NOMO-1 (cell line): ENCODE results near the gene NDUFAF5.
A peak's percentile ranks its signal among the peaks of the same experiment; 100 is the strongest.
"Not testable (repeated sequence)": the region's sequence is repeated elsewhere in the genome, so short reads cannot be mapped to it uniquely, and the experiment has no call there.

Experiments used
- DNase-seq, 2 experiments: peaks; one replicate each; lab custom pipeline; 2025; ENCODE audit not compliant: unreplicated experiment in 2 of 2; lab: John Stamatoyannopoulos, UW

Gene NDUFAF5, protein sequence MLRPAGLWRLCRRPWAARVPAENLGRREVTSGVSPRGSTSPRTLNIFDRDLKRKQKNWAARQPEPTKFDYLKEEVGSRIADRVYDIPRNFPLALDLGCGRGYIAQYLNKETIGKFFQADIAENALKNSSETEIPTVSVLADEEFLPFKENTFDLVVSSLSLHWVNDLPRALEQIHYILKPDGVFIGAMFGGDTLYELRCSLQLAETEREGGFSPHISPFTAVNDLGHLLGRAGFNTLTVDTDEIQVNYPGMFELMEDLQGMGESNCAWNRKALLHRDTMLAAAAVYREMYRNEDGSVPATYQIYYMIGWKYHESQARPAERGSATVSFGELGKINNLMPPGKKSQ

GRCh38 chr20:13784893-13785715 lies at the start of gene NDUFAF5, which contains the start of gene ESF1:
NDUFAF5 (plus strand) TSS chr20:13785028; CDS start chr20:13785069, 41 bp downstream.
ESF1 (minus strand) TSS chr20:13784919; CDS start chr20:13783140, 1,779 bp downstream.
- peak; percentile 92 to 95 for DNase-seq

DNA sequence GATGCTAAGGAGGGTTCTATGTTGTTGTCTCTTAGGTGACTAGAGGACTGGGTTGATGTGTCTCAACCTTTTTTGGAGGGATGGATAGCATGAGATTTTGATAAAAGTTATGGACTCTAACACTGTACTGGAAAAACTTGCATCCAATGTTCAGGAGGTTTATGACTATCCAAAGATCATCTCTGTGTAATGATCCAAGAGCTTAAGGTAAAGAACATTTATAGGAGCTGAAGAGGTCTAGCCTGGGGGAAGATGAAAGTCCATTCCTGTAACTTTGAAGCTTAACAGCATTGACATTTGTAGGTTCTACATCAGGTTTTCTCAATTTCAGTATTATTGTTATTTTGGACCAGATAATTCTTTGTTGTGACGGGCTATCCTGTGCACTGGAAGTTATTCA lies 49.0 kb upstream of the NDUFAF5 start:
- DNase-seq, result no peak

DNA sequence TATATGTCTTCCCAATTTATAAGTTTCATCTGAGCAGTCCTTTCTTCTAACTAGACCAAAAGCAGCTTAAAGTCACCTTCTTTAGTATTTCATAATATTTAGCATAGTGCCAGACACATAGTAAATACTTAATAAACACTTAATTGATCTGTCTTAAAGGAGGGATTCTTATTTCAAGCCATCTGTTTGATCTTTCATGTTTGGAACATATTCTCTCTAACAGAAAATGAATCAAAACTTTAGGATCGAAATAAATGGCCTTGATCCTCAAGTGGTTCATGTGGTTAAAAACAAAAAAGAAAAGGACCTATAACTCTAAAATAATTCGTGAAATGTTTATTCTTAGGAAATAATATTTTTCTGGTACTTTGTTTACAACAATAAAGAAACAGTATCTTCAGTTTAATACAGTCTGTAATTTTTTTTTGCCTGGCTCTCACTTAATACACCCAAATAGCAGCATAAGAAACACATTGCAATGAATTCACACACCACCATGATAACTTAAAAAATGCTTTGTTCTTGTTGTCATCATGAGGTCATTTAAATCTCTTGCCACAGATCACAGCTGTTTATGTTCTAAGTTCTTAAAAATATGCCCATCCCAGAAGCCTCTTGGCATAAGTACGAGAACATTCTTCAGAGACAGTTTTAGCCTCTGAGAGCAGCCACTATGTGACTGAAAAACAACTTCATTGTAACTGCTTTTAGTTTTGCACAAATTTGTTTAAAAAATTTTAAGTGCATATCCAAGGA lies 48.2 kb upstream of the NDUFAF5 start:
- DNase-seq, result no peak

GRCh38 chr20:13738187-13738586 lies 46.6 kb upstream of the NDUFAF5 start:
- not testable (repeated sequence) for DNase-seq

- DNase-seq, result no peak
These were observed 44.8 kb upstream of the NDUFAF5 start for GRCh38 chr20:13739731-13740649.

DNA sequence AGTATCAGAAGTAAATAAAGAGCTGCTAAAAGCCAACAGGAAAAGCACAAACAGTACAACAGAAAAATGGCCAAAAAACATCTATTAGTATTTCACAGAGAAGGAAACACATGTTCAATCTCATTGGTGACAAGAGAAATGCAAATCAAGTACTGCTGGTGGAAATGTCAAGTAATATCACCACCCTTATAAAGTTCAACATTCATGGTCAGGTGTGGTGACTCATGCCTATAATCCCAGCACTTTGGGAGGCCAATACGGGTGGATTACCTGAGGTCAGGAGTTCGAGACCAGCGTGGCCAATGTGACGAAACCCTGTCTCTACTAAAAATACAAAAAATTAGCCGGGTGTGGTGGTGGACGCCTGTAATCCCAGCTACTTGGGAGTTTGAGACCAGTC lies 42.9 kb upstream of the NDUFAF5 start:
- DNase-seq, result no peak

- DNase-seq, result no peak
These were observed 40.5 kb upstream of the NDUFAF5 start for GRCh38 chr20:13744352-13744751.

DNA sequence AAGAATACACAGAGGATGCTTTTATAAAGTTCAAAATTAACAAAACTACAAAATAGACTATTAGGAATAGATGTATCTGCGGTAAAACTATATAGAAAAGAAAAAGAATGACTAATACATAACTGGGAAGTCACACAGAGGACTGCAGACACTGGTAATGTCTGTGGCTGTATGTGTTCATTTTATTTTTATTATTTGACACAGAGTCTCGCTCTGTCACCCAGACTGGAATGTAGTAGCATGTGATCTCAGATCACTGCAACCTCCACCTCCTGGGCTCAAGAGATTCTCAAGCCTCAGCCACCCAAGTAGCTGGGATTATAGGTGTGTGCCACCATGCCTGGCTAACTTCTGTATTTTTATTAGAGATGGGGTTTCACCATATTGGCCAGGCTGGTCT lies 39.0 kb upstream of the NDUFAF5 start:
- no peak for DNase-seq

- no peak for DNase-seq
These were observed 35.0 kb upstream of the NDUFAF5 start for GRCh38 chr20:13749811-13750210.

DNA sequence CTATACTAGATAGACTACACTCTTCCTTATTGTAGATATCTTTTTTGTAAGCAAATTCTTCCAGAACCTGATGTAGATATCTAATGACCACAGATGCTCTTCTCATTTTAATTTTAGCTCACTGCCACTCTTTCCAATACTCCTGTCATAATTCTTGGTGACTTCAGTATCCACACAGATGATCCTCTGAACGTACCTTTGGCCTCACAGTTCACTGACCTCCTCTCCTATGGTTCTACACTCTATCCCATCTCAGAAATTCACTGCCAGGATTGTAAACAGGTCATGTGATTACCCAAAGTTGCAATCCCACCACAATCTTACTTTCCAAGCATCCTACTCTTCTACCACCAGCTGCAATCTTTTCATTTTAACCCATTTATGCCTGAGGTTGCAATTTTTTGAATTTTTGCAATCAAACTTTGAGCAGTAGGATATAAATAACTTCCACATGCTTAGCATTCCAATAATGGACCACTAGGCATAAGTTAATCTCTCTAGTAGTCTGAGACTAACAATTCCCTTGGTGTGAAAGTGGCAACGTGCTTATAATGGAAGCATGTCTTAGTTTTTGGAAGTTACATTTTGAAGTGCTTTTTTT lies 31.3 kb upstream of the NDUFAF5 start:
- no peak for DNase-seq

- DNase-seq, result no peak
These were observed 29.0 kb upstream of the NDUFAF5 start for GRCh38 chr20:13755809-13756208.

GRCh38 chr20:13756551-13756950 lies 28.3 kb upstream of the NDUFAF5 start:
- DNase-seq, result no peak

DNA sequence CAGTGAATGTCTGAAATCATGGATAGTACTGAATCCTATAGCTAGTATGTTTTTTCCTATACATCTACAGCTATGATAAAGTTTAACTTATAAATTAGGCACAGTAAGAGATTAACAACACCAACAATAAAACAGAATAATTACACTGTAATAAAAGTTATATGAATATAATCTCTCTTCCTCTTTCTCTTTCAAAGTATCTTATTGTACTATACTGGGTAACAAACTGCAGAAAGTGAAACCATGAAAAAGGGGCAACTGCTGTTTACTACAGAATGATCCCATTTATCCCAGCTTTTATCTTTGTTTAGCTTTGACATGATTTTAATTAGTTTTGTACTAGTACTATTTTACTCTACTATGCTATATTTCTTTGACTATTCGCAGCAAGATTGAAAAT lies 25.9 kb upstream of the NDUFAF5 start:
- no peak for DNase-seq

DNA sequence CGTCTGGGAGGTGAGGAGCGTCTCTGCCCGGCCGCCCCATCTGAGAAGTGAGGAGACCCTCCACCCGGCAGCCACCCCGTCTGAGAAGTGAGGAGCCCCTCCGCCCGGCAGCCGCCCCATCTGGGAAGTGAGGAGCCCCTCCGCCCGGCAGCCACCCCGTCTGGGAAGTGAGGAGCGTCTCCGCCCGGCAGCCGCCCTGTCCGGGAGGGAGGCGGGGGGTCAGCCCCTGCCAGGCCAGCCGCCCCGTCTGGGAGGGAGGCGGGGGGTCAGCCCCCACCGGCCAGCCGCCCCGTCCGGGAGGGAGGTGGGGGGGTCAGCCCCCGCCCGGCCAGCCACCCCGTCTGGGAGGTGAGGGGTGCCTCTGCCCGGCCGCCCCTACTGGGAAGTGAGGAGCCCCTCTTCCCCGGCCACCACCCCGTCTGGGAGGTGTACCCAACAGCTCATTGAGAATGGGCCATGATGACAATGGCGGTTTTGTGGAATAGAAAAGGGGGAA lies 24.3 kb upstream of the NDUFAF5 start:
- not testable (repeated sequence) for DNase-seq

GRCh38 chr20:13765299-13765698 lies 19.5 kb upstream of the NDUFAF5 start:
- DNase-seq, result no peak

DNA sequence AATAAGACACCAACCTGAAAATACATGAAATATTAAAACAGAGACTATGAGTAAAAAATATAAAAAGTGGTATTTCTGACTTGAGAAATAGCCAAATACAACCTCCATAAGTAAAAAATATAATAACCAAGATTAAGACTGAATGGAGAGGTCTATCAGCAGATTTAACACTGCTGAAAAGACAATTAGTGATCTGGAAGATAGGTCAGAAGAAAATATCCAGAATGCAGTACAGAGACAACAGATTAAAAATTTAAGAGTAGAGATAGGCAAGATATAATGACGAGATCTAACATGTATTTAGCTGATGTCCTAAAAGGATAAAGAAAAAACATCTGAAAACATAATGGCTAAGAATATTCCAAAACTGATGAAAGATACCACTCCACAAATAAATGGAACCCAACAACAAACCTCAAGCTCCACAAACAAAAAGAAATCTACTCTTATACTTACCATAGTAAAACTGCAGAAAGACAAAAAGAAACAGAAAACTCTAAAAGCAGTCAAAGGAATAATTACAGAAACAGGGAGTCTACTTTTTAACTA lies 18.9 kb upstream of the NDUFAF5 start:
- no peak for DNase-seq

DNA sequence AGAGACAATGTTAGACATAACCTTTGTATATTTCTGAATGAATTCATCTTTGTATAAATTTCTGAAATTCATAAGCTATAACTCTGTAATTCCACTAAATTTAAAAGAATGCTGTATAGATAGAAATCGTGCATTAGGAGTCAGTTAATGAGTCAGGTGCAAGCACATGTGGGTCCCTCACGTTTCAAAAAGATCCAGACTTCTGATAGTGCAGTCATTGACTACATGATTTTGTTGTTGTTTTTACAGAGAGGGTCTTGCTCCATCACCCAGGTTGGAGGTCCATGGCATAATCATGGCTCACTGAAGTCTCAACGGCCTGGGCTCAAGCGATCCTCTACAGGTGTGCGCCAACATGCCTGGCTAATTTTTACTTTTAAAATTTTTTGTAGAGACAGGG lies 14.7 kb upstream of the NDUFAF5 start:
- no peak for DNase-seq

GRCh38 chr20:13771853-13772453 lies 12.9 kb upstream of the NDUFAF5 start:
- peak in 1 of 2 experiments; percentile 27 for DNase-seq

DNA sequence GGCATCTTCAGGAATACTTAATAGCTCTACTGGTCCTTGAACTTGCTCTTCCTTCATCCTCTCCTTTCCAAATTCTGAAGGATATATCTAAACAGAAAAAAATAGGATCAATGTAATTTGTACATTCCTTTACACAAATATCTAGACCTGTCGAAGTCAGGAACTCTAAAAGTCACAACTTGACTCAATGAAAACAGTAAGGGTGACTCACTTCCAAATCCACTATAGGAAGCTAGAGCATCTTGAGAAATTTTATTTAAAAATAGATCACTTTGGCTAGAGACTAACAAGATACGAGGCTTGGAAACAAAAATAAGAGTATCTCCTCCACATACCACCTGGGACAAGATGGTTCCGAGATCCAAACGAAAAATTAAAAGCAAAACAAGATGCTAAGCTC lies 12.3 kb upstream of the NDUFAF5 start:
- no peak for DNase-seq
